GM12891 (cell line): Measurements from ENCODE around the gene FNDC10.

Experiments
- PAX5 ChIP-seq: IDR thresholded peaks from 2 replicates; pipeline ENCODE4 v1.6.1; 2011; ENCODE audit warnings: low read length, moderate library complexity, mild to moderate bottlenecking; ENCODE audit not compliant: insufficient read depth, severe bottlenecking
- POLR2A ChIP-seq: IDR thresholded peaks from 2 replicates; pipeline ENCODE4 v1.6.1; 2011; ENCODE audit warnings: low read depth, low read length, control low read depth
- POLR2AphosphoS5 ChIP-seq: IDR thresholded peaks from 2 replicates; pipeline ENCODE4 v1.6.1; 2011; ENCODE audit warnings: low read depth, low read length, control low read depth
- TAF1 ChIP-seq: IDR thresholded peaks from 2 replicates; pipeline ENCODE4 v1.6.1; 2011; ENCODE audit warnings: low read depth, low read length, control low read depth

DNA sequence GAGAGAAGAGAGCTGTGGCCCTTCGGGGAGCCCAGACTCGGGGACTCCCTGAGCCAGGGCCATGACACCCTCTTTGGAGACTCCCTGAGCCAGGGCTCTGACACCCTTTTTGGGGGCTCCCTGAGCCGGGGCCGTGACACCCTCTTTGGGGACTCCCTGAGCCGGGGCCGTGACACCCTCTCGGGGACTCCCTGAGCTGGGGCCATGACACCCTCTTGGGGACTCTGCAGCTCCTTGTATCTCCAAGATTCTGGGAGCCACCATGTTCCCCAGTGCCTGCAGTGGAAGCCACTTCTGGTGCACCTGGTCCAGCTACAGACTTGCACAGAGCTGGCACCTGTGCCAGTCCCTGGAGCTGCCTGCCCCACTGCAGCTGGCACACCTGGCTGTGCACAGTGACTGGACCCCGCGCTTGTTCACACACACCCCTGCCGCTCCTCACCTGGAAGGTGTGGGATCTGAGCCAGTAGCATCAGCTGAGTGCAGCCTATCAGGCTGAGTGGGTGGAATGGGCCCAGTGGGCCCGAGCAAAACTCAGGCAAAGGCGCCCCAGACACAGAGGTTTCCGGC is 21.5 kb downstream of the FNDC10 start:
- TF ChIP-seq POLR2A (no peak), POLR2AphosphoS5 (no peak), TAF1 (no peak), PAX5 (no peak)
